ENCODE results near the gene AUTS2. TPM values are rescaled to one million over a fixed set of nuclear protein-coding genes. Genes with fewer than 3 reads are reported as not detected.

The AUTS2 gene
- total and polyA plus RNA-seq, 4 donors = 4.9 to 24.4 (median 7.0) TPM

DNA sequence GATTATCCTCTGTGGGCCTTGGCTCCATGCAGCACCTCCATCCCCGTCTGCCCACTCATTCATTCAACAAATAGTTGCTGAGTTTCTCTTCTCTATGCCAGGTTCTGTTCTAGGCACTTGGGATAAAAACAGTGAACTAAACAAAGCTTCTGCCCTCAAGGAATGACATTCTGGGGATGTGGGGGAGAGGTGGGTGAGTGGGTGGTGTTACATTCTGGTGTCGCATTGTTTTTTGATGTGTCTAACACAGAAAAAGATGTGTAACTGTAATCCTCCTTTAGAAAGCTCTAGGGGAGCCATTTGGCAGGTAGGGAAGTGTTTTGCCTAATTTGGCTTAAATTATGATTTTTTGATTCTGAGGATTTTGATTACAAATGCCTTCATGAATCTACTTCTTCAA is 21.4 kb downstream of the AUTS2 start:
- DNase-seq (ENCODE audit: low spot score) = no peak
- Histone ChIP-seq H3K9me3 (ENCODE audit: control insufficient read depth in 4 of 4, low read length in 3 of 4) (no peaks in the 10 kb centered on the region), H3K4me1 (ENCODE audit: control insufficient read depth in 4 of 4, insufficient read depth in 4 of 4, low read length in 3 of 4) (peaks cover 0 to 3% (median 0%) of the 10 kb centered on the region in 4 donors), H3K9ac (ENCODE audit: low read depth in 1 of 2, low read length in 2 of 2) (no peak overlapping the region), H3K27me3 (ENCODE audit: control insufficient read depth in 4 of 4, insufficient read depth in 4 of 4, low read length in 3 of 4) (peaks cover 0 to 2% (median 0%) of the 10 kb centered on the region in 4 donors), H3K4me3 (ENCODE audit: low read depth in 1 of 3, low read length in 3 of 3) (no peak overlapping the region), H3K36me3 (ENCODE audit: control insufficient read depth in 4 of 4, insufficient read depth in 3 of 4, low read depth in 1 of 4, low read length in 3 of 4) (no peaks in the 10 kb centered on the region), H3K27ac (ENCODE audit: low read depth in 1 of 2, low read length in 2 of 2) (no peak overlapping the region)
- 89% methylated on average over 2 of the region's 2 CpGs for WGBS
- TF ChIP-seq, protein P1, sequence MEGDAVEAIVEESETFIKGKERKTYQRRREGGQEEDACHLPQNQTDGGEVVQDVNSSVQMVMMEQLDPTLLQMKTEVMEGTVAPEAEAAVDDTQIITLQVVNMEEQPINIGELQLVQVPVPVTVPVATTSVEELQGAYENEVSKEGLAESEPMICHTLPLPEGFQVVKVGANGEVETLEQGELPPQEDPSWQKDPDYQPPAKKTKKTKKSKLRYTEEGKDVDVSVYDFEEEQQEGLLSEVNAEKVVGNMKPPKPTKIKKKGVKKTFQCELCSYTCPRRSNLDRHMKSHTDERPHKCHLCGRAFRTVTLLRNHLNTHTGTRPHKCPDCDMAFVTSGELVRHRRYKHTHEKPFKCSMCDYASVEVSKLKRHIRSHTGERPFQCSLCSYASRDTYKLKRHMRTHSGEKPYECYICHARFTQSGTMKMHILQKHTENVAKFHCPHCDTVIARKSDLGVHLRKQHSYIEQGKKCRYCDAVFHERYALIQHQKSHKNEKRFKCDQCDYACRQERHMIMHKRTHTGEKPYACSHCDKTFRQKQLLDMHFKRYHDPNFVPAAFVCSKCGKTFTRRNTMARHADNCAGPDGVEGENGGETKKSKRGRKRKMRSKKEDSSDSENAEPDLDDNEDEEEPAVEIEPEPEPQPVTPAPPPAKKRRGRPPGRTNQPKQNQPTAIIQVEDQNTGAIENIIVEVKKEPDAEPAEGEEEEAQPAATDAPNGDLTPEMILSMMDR (IDR thresholded peaks at IDR 0.05; ENCODE audit: low read depth, low read length, missing input control) = no peak
- TF ChIP-seq, protein P2, sequence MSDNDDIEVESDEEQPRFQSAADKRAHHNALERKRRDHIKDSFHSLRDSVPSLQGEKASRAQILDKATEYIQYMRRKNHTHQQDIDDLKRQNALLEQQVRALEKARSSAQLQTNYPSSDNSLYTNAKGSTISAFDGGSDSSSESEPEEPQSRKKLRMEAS (IDR thresholded peaks at IDR 0.05) = no peak
- TF ChIP-seq, protein P3, sequence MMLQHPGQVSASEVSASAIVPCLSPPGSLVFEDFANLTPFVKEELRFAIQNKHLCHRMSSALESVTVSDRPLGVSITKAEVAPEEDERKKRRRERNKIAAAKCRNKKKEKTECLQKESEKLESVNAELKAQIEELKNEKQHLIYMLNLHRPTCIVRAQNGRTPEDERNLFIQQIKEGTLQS (IDR thresholded peaks at IDR 0.05) = no peak
- TF ChIP-seq SP1 (IDR thresholded peaks at IDR 0.05) (no peak), GABPA (IDR thresholded peaks at IDR 0.05 in 1 of 2, conservative IDR thresholded peaks at IDR 0.05 in 1 of 2) (no peak), NR2F2 (IDR thresholded peaks at IDR 0.05) (no peak), FOXA1 (IDR thresholded peaks at IDR 0.05) (no peak), HNF4G (IDR thresholded peaks at IDR 0.05) (no peak), EGR1 (IDR thresholded peaks at IDR 0.05; ENCODE audit: low read depth in 2 of 2) (no peak), JUND (IDR thresholded peaks at IDR 0.05) (no peak), YY1 (IDR thresholded peaks at IDR 0.05) (no peak), TAF1 (conservative IDR thresholded peaks at IDR 0.05) (no peak), RAD21 (IDR thresholded peaks at IDR 0.05) (no peak), HNF4A (conservative IDR thresholded peaks at IDR 0.05) (no peak), FOXA2 (IDR thresholded peaks at IDR 0.05) (no peak), RXRA (IDR thresholded peaks at IDR 0.05) (no peak)
- TF ChIP-seq, protein P4, sequence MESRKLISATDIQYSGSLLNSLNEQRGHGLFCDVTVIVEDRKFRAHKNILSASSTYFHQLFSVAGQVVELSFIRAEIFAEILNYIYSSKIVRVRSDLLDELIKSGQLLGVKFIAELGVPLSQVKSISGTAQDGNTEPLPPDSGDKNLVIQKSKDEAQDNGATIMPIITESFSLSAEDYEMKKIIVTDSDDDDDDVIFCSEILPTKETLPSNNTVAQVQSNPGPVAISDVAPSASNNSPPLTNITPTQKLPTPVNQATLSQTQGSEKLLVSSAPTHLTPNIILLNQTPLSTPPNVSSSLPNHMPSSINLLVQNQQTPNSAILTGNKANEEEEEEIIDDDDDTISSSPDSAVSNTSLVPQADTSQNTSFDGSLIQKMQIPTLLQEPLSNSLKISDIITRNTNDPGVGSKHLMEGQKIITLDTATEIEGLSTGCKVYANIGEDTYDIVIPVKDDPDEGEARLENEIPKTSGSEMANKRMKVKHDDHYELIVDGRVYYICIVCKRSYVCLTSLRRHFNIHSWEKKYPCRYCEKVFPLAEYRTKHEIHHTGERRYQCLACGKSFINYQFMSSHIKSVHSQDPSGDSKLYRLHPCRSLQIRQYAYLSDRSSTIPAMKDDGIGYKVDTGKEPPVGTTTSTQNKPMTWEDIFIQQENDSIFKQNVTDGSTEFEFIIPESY (IDR thresholded peaks at IDR 0.05) = no peak
- TF ChIP-seq, protein P5, sequence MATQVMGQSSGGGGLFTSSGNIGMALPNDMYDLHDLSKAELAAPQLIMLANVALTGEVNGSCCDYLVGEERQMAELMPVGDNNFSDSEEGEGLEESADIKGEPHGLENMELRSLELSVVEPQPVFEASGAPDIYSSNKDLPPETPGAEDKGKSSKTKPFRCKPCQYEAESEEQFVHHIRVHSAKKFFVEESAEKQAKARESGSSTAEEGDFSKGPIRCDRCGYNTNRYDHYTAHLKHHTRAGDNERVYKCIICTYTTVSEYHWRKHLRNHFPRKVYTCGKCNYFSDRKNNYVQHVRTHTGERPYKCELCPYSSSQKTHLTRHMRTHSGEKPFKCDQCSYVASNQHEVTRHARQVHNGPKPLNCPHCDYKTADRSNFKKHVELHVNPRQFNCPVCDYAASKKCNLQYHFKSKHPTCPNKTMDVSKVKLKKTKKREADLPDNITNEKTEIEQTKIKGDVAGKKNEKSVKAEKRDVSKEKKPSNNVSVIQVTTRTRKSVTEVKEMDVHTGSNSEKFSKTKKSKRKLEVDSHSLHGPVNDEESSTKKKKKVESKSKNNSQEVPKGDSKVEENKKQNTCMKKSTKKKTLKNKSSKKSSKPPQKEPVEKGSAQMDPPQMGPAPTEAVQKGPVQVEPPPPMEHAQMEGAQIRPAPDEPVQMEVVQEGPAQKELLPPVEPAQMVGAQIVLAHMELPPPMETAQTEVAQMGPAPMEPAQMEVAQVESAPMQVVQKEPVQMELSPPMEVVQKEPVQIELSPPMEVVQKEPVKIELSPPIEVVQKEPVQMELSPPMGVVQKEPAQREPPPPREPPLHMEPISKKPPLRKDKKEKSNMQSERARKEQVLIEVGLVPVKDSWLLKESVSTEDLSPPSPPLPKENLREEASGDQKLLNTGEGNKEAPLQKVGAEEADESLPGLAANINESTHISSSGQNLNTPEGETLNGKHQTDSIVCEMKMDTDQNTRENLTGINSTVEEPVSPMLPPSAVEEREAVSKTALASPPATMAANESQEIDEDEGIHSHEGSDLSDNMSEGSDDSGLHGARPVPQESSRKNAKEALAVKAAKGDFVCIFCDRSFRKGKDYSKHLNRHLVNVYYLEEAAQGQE (IDR thresholded peaks at IDR 0.05) = no peak
